Activated gamma-delta T cell treated with anti-CD3 and anti-CD28 coated beads, Interleukin-2, amount 50 U/mL, for 16 hours (primary cell): ENCODE data around the gene JPH2.

ENCODE experiments used
- DNase-seq: peaks from one replicate; pipeline ENCODE4 v3.0.0-alpha.2; 2020; ENCODE audit warnings: low read depth

The JPH2 gene

DNA sequence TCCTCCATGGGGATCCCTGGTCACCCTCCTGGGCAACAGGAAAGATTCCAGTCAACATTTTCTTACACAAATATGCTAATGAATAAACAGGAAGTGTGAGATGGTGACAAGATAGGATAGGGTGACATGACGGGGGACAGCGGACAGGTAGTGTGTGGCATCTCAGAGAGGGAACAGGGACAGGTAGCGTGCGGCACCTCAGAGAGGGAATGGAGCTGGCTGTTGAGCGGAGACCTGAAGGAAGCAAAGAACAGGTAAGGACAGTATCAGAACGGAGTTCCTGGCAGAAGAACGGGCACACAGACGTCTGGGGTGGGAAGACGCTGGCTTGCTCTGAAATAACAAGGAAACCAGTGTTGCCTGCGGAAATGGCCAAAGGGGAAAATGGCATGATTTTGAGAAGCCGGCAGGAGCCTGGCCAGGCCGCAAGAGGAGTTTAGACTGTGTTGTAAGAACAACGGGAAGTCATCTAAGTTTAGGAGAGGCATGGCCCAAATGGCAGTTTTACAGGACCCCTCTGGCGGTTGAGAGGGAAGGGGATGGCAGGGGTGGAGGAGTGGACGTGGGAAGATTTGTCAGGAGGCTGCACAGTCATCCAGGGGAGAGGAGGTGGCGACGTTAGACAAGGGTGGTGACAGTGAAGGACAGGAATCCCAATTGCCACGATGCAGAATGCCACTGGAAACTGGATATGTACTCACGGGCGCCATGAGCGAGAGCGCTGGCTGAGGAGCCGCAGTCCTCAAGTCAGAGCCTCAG, 111.6 kb downstream of the JPH2 start:
- DNase-seq = no peak

DNA sequence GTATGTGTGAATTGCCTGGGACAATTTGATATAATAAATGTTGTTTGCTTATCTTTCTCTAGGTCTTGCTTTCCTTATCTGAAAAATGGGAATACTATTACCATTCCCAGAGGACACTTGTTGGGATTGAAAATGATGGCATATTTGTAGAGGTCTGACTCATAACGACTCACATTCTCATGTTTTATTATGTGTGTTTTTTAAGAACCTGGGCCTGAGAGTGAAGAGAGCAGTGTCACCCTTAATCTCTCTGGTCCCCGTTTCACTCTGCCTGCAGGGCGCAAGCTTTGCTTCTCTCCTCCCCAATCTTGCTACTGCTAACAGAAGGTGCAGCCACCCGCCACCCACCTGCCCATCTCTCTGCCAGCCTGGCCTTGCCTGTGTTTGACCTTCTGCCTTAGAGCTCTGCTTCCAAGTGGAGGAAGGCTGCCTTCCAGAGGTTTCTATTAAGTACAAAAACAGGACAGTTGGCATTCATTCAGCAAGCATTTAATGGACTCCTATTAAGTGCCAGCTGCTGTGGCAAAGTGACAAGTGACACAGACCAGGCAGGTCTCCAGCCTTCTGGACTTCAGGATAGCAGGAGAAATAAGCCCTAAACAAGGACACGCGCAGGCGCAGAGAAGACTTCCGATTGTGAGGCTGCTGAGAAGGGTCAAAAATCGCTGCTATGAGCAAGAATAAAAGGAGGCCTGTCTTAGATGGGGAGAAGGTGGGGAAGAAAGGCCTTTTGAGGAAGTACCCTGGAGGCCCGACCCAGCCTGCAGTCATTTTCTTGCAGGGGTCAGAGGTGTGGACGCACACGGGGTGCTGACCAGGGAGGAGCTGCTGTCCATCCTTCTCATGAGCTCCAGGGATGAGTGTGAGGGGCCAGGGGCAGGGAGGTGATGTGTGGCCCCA, 112.5 kb downstream of the JPH2 start:
- no peak for DNase-seq

DNA sequence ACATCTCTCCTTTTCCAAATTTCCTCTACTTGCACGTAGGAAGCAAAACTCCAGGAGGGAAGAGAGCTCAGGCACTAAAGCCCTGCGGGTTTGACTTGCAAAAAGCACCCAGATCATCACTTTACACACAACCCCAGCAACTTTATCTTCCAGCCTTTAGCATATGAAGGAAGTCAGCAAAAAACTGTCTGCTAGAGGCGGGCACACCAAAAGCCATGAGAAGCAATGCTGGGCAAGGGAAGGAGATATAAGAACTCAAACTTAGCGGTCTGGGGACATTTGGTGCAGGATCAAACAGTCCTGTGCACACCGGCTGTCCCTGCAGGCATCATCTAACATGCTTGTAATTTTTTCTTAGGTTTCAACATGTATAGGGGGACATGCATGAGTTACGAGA, 113.3 kb downstream of the JPH2 start:
- no peak for DNase-seq

DNA sequence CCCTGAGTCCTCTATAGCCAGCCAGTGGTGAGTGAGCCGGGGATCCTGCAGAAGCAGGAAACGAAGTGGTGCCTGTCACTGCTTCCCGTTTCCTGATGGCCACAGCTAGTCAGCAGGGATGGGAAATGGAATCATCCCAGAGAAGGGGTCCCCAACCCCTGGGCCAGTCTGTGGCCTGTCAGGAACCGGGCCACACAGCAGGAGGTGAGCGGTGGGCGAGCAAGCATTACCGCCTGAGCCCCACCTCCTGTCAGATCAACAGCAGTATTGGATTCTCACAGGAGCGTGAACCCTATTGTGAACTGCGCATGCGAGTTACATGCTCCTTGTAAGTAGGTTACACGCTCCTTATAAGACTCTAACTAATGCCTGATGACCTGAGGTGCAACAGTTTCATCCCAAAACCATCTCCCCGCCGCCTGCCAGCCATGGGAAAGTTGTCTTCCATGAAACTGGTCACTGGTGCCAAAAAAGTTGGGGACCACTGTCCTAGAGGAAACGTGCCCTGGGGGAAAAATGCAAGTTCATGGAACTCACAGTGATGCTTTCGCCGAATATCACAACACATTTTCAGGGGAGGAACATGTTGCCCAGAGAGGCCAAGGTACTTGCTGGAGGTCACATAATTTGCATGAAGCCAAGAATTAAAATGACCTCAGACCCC, 113.8 kb downstream of the JPH2 start:
- DNase-seq = no peak

DNA sequence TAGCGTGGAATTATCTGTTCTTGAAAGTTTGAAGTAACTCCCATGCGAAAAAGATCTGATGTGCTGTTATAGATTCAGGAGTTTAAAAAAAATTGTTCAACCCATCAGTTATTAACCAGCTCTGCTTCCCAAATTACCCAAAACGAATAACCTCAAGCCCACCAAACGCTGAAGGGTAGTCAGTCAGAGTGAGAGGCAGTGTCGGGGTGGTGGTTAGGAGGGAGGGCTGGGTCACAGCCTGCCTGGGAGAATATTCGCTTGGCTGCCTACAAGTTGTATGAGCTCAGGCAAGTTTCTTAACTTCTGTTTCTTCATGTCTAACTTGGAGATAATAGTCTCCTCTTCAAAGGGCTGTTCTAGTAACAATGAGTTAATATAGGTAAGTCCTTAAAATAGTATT, 114.6 kb downstream of the JPH2 start:
- DNase-seq = no peak

- no peak for DNase-seq
Observed at GRCh38 chr20:44071526-44072111, 115.4 kb downstream of the JPH2 start.

- DNase-seq = no peak
Observed at GRCh38 chr20:44071057-44071456, 115.9 kb downstream of the JPH2 start.

DNA sequence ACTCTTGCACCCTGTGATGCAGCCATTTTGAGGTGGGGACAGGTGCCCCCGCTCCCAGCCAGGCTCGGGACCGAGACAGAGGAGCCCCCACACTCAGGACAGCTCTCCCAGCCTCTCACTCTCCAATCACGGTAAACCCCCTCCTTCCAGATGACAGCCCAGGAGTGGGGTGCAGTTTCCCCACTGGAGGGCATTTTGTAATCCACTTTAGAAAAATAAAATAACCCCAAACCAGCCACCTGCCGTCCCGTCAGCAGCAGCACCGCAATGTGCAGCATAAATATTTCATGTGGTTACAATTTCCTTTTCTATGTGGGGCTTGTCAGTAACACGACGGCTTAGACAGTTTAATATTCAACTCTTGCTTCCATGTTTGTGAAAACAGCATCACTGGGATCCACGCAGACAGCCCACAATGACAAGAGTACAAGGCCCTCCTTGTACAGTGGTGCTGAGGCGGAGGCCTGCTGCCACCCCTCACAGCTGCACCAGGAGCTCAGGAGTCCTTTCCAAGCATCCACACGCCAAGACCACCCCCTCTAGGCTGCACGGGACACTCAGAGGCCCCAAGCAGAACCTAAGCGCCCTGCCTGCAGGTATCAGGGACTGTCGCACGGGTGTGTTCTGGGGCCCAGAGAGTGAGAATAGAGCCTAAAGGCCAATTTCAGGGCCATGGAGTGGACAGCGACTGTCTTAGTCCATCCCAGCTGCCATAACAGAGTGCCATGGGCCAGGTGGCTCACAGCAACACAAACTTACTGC, 116.7 kb downstream of the JPH2 start:
- DNase-seq = no peak

- DNase-seq = peak; percentile 48
Observed at GRCh38 chr20:44069203-44070011, 117.6 kb downstream of the JPH2 start.

- DNase-seq = no peak
Observed at GRCh38 chr20:44068316-44069201, 118.4 kb downstream of the JPH2 start.

- DNase-seq = no peak
Observed at GRCh38 chr20:44067650-44068081, 119.3 kb downstream of the JPH2 start.

DNA sequence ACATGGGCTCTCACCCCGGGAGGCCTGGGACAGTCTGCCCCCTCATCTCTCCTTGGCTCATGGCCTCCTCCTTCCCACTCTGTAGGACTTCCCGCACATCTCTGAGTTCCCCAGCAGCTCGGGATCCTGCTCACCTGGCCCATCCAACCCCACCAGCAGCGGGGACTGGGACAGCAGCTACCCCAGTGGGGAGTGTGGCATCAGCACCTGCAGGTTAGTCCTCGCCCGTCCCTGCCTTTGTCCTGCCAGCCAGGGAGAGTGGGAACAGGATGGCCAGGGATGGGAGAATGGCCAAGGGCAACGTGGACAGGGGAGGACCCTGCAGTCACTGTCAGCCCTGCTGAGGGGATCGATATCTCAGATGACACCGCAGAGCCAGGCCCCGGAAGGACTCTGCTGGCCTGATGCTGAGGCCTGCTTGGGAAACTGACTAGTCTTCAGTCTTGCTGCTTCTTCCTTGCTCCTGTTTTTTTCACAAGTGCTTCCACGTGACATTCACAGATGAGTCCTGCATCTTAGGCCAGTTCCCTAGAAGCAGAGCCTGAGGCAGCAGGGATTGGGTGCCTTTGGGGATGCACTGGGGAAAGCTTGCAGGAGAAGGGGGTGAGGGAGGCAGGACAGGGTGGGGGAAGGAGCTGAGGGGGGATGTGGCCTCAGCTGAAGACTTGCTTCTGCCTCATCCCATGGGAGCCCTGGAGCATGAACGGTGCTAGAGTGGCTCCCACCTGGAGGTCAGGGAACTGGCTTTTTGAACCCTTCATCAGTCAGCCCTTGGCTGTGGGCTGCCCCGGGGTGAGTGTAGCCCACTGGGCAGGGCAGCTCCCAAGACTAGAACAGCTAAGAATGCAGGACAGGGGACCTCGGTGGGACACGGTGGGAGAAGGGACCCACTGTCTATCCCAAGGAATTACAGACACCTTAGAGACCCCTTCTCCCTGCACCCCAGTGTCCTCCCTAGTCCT, 120.1 kb downstream of the JPH2 start:
- no peak for DNase-seq

DNA sequence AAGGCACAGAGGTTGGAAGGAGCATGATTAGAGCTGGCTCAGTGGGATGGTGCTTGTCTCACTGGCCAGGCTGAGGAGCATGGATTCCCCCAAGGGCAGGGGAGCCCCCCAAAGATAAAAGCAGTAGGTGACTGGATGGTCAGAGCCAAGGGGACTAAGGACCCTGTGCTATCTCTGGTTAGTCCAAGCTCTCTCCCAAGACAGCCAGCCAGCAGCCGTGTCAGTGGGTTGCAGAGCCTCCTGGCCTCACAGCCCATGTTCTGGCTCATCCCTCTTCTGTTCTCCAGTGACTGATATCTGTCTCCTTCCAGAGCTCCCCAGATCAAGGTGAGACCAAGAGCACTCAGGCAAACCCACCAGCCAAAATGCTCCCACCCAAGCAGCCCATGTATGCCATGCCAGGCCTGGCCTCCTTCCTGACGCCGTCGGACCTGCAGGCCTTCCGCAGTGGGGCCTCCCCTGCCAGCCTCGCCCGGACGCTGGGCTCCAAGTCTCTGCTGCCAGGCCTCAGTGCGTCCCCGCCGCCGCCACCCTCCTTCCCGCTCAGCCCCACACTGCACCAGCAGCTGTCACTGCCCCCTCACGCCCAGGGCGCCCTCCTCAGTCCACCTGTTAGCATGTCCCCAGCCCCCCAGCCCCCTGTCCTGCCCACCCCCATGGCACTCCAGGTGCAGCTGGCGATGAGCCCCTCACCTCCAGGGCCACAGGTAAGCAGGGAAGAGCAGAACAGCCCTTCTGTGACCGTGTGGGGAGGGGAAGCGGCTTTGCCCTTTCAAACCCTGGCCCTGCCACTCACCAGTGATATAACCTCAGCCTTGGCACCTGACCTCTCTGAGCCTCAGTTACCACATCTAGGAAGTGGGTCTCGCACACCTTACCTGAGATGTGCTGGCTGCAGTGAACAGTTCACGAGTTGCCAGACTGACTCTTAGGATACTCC, 121.3 kb downstream of the JPH2 start:
- DNase-seq = no peak

- no peak for DNase-seq
Observed at GRCh38 chr20:44064501-44065400, 122.2 kb downstream of the JPH2 start.
